GM19023 (cell line): ENCODE results near the gene COL4A3.

Experiments
- ATAC-seq: cut with Tn5 transposase; IDR thresholded peaks from one replicate; pipeline ENCODE4 v1.9.1; 2021; ENCODE audit warnings: mild to moderate bottlenecking, moderate library complexity; ENCODE audit not compliant: unreplicated experiment

Gene COL4A3

DNA sequence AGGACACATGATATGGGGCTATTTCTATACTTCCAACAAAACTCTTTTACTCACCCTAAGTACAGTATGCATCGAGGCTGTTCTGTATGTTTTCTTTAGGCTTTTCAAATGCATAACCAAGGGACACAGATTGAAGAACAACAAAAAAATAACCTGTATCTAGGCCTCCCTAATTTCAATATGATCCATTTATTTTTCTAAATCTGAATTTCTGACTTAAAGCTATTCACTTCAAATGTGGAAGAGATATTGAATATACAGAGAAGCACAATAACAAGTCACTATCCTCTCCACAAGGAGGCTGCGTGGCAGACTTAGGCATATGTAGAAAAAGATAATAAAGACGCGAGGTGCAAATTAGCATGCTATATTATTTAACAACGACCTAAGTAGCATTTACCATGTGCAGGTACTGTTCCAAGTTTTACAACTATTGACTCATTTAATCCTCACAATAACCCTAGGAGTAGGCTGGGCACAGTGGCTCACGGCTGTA is 121.4 kb downstream of the COL4A3 start:
- no peak for ATAC-seq

DNA sequence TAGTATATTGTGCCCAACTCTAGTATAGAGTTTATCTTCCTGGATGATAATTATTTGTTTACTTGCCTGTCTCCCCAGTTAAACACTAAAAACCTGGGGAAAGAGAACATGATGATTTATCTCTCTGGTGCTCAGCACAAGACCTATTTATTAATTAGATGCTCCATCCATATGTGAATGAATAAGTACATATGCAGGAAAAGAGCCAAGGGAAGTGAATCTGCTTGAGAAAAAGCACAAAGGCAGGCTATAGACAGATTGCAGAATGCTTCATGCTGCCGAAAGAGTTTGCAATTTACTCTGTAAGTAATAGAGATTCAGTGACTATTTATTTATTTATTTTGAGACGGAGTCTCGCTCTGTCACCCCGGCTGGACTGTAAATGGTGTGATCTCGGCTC is 123.3 kb downstream of the COL4A3 start:
- no peak for ATAC-seq

DNA sequence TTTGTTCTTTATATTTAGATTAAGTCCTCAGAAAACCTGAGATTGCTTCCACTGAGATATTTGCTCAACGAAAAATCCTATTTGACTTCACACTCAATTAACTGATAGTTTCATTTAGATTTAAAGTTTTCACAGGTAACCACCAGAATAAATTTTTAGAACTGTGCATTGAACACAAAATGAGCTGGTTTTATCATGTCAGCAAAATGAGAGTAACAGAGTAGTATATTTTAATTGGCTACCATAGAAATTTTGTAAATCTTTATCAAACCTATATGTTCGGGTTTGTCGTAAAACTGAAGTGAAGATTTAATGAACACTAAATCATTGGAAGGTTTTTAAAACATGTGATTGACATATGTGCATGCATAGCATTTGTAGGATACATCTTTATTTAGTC is 127.9 kb downstream of the COL4A3 start:
- ATAC-seq: no peak

DNA sequence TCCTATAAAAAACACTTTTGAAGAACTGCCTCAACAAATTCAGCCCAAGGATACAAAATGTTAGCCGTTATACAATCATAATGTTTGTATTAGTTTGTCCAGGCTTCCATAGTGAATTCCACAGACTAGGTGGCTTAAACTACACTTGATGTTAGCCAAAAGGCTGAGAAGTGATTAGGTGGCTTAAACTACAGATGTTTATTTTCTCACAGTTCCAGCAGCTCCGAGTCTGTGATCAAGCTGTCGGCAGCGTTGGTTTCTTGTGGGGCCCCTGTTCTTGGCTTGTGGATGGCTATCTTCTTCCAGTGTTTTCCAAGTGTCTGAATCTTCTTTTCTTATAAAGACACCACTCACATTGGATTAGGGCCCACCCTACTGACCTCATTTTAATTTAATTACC is 129.1 kb downstream of the COL4A3 start:
- ATAC-seq: no peak

DNA sequence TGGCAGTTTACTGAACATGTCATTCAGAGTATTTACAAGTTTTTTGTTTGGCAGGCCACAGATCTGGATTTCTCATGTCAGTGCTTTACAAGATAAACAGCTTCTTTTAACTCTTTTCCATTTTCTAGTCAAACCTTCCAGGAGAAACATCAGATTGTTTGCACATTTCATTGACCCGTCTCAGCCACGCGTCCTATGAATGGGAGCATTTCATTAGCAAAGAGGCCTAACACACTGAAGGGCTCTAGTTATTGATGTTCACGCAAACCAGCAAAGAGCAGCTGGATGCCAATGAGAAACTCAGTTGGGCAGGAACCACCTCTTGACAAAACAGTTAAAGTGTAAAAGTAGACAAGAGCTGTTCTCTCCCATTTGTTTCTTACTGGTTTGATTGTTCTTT is 131.4 kb downstream of the COL4A3 start:
- no peak for ATAC-seq

DNA sequence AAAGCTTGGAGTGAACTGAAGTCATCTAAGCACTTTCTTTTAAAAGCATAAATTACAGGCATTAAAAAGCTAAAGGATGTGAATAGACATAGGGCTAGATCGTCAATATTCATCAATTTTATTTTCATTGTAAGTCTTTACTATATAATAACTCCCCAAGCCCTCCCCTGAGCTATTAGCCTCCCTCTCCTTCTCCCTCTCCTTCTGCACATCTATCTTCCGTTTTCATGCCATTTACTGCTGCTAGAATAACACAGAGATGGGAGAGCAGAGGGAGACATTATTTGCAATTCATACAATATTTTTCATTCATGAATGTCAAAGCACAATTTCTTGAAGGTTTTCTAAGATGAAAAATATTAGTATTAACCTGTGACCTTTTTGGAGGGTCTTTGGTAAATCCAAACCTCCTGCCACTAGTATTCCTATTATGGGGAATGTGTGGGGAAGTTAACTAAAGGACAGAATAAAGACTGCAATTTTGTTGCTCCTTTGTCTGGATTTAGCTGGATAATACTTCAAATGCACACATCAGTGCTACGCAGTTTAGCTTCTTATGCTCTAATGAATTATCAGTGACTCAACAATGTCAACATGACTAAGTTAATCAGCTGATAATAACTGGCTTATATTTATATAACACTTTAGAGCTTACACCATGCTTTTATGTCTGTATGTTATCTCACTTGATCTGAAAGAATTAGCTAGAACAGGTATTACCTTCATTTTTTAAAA is 132.4 kb downstream of the COL4A3 start:
- no peak for ATAC-seq

DNA sequence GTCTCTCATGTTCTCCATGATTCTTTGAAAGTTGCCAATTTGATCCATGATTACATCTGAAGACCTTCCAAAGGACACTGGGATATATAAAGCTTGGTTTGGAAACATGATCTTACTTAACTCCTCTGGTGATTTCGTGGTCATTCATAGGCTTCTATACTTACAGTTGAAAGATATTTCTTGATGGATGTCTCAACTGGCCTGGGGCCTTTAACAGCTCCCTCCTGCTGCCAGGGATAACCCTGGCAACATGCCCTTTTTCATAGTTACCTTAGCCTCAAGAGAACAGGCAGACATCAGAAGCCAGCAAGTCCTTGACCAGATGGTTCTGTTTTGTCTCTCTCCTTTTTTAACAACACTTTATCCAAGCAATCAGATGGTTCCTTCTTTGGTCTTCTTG is 137.1 kb downstream of the COL4A3 start:
- ATAC-seq: no peak

DNA sequence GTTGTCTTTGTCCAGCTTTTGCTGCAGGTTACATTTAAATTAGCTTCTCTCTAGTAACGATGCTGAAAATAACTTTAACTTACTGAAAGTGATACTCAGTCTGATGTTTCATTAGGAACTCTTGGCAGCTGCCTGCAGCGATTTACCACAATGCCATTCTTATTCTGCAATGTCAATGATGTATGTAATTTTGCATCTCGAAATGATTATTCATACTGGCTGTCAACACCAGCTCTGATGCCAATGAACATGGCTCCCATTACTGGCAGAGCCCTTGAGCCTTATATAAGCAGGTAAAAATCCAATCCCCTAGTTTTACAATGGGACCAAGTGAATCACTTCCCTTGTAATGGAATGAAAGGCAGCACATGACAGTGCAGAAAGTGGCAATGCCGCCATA is 144.4 kb downstream of the COL4A3 start:
- peak; percentile 62 for ATAC-seq

DNA sequence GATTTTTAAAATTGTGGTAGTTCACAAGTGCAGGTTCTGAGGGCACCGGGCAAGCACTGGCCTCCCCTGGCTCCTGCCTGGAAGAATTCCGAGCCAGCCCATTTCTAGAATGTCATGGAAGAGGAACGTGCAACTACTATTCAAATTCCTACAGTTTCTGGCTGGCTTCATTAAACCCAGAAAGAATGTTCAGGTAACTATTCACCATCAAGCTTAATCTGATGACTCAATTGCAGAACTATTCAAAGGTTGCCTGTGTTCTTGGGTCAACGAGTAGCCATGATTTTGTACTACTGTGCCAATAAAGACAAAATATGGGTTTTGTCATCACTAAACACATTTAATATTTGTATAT is 146.3 kb downstream of the COL4A3 start:
- no peak for ATAC-seq

DNA sequence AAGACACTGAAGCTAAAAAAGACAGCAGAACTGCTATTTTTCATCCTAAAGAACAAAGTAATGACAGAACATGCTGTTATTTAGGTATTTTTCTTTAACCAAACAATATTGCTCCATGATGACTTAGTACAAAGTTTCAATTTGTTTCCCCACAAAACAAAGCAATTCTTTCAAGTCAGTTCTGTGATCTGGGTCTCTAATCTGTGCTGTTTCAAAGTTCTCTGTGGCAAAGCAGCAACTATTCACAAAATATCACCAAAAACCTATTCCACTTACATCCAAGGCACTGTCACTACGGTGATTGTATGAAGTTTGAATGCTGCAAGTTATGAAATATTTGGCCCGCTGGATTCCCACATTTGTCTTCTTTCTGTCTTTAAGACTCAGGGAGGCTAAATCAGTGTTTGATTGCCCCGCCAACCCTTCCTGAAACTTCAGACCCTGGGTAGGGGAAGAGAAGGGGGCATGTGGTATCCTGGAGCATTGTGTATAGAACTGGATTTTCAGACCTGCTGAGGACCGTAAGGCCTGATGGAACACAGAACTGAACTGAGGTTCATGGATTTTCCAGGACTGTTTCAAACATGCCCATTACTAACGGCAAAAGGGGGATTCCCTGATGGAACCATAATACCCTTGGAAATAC is 147.6 kb downstream of the COL4A3 start:
- no peak for ATAC-seq

DNA sequence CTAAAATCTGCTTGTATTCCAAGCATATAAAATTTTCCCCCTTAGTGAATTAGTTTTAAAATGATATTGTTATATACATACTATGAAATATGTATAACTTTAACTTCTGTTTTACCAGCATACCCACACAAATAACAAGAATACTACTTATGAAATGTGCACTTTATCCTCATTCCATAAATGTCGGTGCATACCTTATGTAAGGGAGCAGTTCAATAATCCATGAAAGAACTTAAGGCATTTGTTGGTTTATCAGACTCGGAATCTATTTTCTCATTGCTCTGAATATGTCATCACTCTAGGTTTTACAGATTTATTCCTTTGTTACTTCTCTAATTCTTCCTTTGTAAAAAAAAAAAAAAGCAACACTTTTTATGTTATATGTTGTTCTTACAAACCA is 148.2 kb downstream of the COL4A3 start:
- no peak for ATAC-seq

DNA sequence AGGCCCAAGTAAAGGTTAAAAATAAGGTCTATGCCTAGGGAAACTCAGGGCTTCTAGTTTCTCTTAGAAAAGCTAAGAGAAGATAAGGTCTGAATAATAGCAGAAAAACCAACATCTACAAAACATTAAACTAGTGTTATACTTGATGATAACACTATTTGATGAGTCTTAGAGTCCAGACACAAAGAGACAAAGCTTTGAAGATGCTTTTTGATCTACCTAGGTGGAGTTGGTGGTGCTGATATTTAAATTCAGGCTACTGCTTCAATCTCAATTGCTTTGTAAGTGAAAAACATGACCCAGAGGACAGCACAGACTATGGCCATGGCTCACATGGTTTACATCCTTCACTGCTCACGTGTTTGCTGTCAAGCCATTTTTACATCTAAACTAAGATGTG is 148.9 kb downstream of the COL4A3 start:
- ATAC-seq: no peak

DNA sequence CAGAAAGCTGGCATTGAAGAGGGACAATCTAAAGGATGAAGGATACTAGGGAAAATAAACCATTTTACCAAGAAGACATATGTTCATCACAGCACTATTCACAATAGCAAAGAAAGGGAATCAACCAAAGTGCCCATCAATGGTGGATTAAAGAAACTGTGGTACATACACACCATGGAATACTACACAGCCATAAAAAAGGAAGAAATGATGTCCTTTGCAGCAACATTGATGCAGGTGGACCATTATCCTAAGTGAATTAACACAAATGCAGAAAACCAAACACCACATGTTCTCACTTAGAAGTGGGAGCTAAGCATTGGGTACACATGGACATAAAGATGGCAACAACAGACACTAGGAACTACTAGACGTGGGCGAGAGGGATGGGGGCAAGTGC is 153.4 kb downstream of the COL4A3 start:
- no peak for ATAC-seq

DNA sequence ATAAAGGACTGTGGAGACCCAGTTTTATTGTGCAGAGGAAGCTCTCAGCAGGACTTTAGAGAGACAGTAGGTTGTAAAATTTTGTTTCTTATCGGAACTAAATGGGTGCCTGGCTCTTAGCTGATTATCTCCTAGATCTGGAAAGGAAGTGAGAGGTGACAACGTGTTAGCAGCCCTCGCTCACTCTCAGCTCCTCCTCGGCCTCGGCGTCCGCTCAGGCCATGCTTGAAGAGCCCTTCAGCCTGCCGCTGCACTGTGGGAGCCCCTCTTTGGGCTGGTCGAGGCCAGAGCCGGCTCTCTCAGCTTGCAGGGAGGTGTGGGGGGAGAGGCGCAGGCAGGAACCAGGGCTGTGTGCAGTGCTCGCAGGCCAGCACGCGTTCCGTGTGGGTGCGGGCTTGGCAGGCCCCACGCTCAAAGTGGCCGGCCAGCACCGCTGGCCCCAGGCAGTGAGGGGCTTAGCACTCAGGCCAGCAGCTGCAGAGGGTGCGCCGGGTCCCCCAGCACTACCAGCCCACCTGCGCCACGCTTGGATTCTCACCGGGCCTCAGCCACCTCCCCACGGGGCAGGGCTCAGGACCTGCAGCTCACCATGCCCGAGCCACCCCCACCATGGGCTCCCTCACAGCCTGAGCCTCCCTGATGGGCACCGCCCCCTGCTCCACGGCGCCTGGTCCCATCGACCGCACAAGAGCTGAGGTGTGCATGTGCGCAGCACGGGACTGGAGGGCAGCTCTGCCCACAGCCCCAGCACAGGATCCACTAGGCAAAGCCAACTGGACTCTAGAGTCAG is 156.1 kb downstream of the COL4A3 start:
- no peak for ATAC-seq

DNA sequence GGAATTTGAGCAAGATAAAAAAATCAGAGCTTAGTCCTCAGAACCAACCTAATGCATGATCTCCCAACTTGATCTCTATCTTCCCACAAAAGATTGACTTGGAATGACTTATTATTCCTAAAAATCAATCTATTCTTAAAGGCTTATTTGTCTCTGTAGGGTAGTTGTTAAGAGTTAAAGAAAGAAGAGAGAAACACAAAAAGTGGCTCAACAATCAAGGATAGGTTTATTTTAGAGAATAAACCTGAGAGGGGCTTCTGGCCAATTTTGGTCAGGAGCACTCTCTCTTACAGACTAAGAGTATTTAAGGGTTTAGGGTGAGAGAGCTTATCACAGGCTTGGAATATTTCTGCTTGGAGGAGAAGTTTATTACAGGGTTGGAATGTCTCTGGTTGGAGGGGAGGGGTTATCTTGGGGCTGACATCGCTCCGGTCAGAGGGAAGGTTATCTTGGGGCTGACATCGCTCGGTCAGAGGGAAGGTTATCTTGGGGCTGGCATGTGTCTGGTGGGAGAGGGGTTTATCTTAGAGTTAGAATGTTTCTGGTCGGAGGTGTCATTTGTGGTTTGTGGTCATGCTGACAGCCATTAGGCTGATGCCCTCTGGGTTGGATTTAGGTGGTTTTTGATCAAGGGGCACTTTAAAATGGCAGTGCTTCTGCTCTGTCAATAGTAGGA is 158.2 kb downstream of the COL4A3 start:
- no peak for ATAC-seq

DNA sequence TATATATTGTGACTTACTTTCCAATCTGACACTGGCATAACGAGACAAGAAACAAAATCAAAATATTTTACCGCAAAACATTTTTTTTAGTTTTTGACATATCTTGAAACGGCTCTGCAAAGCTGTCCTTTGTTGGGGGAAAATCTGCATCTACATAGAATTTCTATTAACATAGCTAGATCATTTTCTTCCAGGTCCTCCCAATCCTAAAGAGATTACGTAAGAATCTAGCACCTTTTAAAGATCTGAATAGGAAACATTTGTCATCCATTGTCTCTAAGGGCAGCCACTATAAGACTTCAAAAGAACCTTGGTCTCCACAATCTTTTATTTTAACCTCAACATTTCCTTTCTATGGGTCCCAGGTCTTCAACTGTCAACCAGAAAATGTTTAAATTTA is 159.4 kb downstream of the COL4A3 start:
- ATAC-seq: no peak

DNA sequence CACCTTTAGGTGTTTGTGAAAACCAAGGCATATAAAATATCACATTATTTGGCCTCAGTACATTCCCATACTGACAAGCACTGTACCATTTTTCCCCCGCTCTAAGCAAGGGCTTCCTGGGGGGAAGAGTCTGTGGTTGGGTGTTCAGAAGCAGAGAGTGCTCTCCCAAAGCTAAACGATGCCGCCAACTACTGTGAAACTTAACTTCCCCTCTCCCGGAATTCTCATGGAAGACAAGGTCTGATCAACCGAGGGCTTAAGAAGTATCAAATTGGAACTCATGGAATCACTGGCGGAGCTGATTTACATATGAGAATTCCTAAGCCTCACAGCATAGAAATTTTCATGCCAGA is 160.2 kb downstream of the COL4A3 start:
- no peak for ATAC-seq

DNA sequence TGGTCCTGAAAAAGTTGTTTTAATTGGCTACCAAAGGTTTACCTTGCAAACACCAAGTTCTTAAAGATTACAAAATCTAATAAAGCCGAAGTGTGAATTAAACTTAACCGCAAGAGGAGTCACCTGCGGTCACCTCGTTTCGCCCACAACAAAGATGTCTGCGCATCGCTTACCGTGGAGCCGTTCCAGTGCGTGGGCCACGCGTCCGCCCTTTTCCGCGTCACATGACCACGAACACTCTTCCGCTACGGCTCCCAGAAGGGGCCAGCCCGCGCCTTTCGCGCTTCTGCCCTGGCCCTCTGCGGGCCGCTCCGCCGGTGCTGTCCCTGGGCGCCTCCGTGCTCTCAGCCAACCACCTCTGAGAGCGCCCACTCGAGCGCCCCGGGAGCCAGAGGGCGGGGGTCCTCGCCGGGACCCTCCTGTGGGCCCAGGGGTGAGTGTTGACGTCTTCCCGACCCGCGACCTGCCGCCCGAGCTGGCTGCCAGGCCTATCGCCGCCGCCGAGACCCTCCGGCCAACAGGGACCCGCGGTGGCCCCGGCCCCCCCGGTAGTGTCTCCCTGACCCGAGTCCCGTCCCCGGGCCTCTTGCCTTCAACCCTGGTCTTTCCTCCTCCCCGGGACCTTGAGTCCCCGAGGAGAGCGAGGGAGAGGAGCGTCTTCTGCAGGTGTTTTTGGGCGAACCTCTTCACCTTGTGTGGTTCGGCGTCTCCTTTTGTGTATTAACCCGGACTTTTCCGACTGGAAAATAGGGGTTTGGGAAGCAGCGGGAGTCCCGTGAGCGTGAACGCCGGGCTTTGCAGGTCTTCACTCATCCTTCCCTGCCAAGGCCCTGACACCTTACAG is 160.8 kb downstream of the COL4A3 start, which contains the start of gene MFF:
MFF (plus strand) TSS at position 257 of the 844 bp plus-strand sequence. CDS start 5,415 bp downstream, outside the sequence.
- peak; percentile 98 for ATAC-seq

DNA sequence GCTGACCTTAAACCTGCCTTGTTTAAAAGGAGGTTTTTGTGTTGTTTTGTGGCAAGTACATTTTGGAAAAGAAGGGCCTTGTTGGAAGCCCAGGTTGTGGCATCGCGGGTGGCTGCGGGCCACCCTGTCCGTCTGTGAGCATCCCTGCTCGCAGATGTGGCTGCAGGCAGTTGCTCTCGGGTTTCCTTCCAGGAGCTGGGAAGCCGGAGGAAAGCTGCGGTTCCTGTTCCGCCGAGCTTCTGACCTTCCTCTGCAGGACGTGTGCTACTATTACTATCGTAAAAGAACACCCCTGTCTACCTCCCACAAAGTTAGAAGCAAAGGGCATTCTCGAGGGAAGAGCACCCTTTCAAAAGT is 161.4 kb downstream of the COL4A3 start:
- peak; percentile 4 for ATAC-seq

DNA sequence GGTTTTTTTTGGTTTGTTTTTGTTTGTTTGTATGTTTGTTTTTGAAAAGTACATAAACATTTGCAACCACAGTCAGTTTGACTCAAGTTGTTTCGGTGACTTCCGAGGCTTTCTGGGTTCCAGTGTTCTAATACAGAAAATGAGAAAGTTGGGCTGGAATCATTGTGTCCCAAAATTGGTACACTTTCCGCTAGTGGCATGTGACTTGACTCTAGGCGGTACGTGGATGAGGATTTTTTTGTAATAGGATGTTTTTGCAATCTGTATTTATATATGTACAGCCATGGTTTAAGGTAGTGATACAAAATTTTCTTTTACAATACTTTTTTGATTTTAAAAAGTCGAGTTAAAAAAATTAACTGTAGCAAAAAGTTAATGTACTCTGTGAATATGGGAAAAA is 162.4 kb downstream of the COL4A3 start:
- no peak for ATAC-seq

DNA sequence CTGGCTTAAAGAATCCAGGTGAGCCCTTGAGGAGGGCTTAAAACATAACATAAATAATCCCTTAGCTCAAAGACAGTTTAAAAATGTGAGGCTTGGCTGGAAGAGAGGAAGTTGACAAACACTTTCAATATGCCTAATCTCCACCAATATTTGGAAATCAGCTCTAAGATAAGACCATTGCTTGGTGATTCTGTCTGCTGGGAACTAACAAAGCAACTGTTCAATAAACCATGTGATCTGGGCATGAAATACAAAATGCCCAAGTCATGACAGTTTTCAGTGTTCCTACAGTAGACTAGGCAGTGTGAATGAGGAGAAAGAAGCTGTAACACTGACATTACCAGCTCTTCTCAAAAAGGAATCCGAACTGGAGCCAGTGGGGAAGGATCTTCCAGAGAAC is 171.3 kb downstream of the COL4A3 start:
- ATAC-seq: no peak
